ENCODE data around the gene POU2F1.

- no peak for TF ChIP-seq POLR2AphosphoS5 (IDR thresholded peaks at IDR 0.05)
- TF ChIP-seq POLR2A (IDR thresholded peaks at IDR 0.05) = no peak
These were observed 60.2 kb downstream of the POU2F1 start for GRCh38 chr1:167280912-167281311.

Data from stomach (tissue), 4 donors.